Psoas muscle (tissue), 8 donors: ENCODE measurements around the gene FAM228A. TPM values are rescaled to one million over a fixed set of nuclear protein-coding genes. Genes with fewer than 3 reads are reported as not detected.

ENCODE experiments used
- ATAC-seq, 4 donors: fragments of 200-7000 bp; cut with Tn5 transposase; one replicate each; pipeline ENCODE4 v1.9.1; 2020; ENCODE audit warnings: moderate library complexity in 3 of 4, mild to moderate bottlenecking in 2 of 4
- DNase-seq, 2 donors: peaks; one replicate each; pipeline ENCODE4 v3.0.0-alpha.2; 2020
- H3K27ac ChIP-seq: fragments of 200-600 bp; one replicate; pipeline ENCODE4 v1.8.0; 2022
- H3K27me3 ChIP-seq, 3 donors: fragments of 200-600 bp in 1 of 3; one replicate each; pipeline versions ENCODE4 v1.6.1 to v1.8.0; 2013 to 2022; ENCODE audit warnings: low read length in 2 of 3, mild to moderate bottlenecking in 2 of 3, moderate library complexity in 1 of 3; ENCODE audit not compliant: insufficient read depth in 3 of 3
- H3K36me3 ChIP-seq, 2 donors: fragments of 200-600 bp in 1 of 2; one replicate each; pipeline versions ENCODE4 v1.6.1 to v1.8.0; 2013 to 2022; ENCODE audit warnings: low read depth in 1 of 2, mild to moderate bottlenecking in 1 of 2, moderate library complexity in 1 of 2; ENCODE audit not compliant: insufficient read depth in 1 of 2
- H3K4me1 ChIP-seq: fragments of 200-600 bp; one replicate; pipeline ENCODE4 v1.8.0; 2022
- H3K4me3 ChIP-seq: fragments of 200-600 bp; one replicate; pipeline ENCODE4 v1.8.0; 2022; ENCODE audit warnings: mild to moderate bottlenecking
- H3K9me3 ChIP-seq: fragments of 200-600 bp; one replicate; pipeline ENCODE4 v1.8.0; 2022
- CTCF ChIP-seq: fragments of 200-600 bp; IDR thresholded peaks from one replicate; pipeline ENCODE4 v1.8.0; 2022; ENCODE audit warnings: antibody characterized with exemption
- WGBS, 3 donors: extraction: QIAGEN DNeasy Blood & Tissue Kit; methylation state at CpG; one replicate each; pipeline versions ENCODE4 v1.1.6 to v1.1.7; 2013; 5-methylcytosine and 5-hydroxymethylcytosine counted together
- intact Hi-C, 2 donors: fragments of 100-400 bp; cut with DNase I; formaldehyde crosslinking; loops; one replicate each; pipeline versions ENCODE4 v1.11.0 to v1.14.2; 2022
- polyA plus RNA-seq, 3 donors: library from polyadenylated mRNA; stranded (reverse); fragments of 200-250 nt; gene quantifications; one replicate each; pipeline ENCODE4 v1.2.3, GENCODE V29; 2013
- total RNA-seq, 4 donors: library from RNA; stranded (reverse); fragmentation: NEBNext Ultra II Directional in 2 of 4; extraction: Animal tissue kit (Norgen Biotek cat#: 25700) in 2 of 4; gene quantifications; one replicate each; pipeline versions ENCODE4 v1.2.1 to v1.2.4, GENCODE V29; 2021 to 2023
- donor health status: healthy with polysubstance abuse.
- donor health status: DM: no; HTN: no; CAD: no; lungs with moderate emphysema.
- donor health status: Bipolar disorder and iron deficiency.
- donor health status: healthy.
- donor health status: DM: yes; HTN: yes; CAD: no.
- donor health status: DM: no; HTN: no; CAD: no.
- donor health status: DM: no; HTN: no; CAD: no.
- donor health status: DM: yes; HTN: yes; CAD: no.

FAM228A gene
- total and polyA plus RNA-seq, 7 donors, result 0.04 to 0.69 (median 0.37) TPM; not detected in 1

GRCh38 chr2:24214880-24215279, 40.0 kb downstream of the FAM228A start:
- WGBS, 3 donors, result 92 to 97% (median 93%) methylated on average over 3 of the region's 3 CpGs
- Histone ChIP-seq H3K9me3 (no peaks in the 10 kb centered on the region), H3K27ac (no peak overlapping the region), H3K27me3 (no peaks in the 10 kb centered on the region), H3K36me3 (peaks cover 0 to 99% of the 10 kb centered on the region in 2 donors), H3K4me1 (no peaks in the 10 kb centered on the region), H3K4me3 (no peak overlapping the region)
- TF ChIP-seq CTCF, result no peak
- intact Hi-C loops, result no loop called here
- DNase-seq (no peak), ATAC-seq (no peak)

GRCh38 chr2:24220554-24221291, 45.9 kb downstream of the FAM228A start:
- ATAC-seq (no peak), DNase-seq (no peak)
- TF ChIP-seq CTCF, result no peak
- Histone ChIP-seq H3K27ac (no peak overlapping the region), H3K36me3 (peaks cover 0 to 65% of the 10 kb centered on the region in 2 donors), H3K4me3 (no peak overlapping the region), H3K9me3 (no peaks in the 10 kb centered on the region), H3K4me1 (no peaks in the 10 kb centered on the region), H3K27me3 (no peaks in the 10 kb centered on the region)
- intact Hi-C loops, result loop anchor here in 1 of 2 donors (10.0 kb wide), 1 partner anchor 164 kb away; no protein-coding TSS in a partner anchor
- WGBS, 3 donors, result 87 to 91% (median 90%) methylated on average over 20 of the region's 20 CpGs

GRCh38 chr2:24221343-24222050, 46.6 kb downstream of the FAM228A start:
- no peak for ATAC-seq
- Histone ChIP-seq H3K4me3 (no peak overlapping the region), H3K9me3 (no peaks in the 10 kb centered on the region), H3K4me1 (no peaks in the 10 kb centered on the region), H3K27me3 (no peaks in the 10 kb centered on the region), H3K27ac (no peak overlapping the region), H3K36me3 (peaks cover 0 to 62% of the 10 kb centered on the region in 2 donors)
- no peak for TF ChIP-seq CTCF
- intact Hi-C loops, result loop anchor here in 1 of 2 donors (10.0 kb wide), 1 partner anchor 163 kb away; no protein-coding TSS in a partner anchor
- DNase-seq, result no peak
- 91 to 96% (median 94%) methylated on average over 6 of the region's 6 CpGs for WGBS, 3 donors

- Histone ChIP-seq H3K4me1 (no peaks in the 10 kb centered on the region), H3K27ac (no peak overlapping the region), H3K36me3 (peaks cover 0 to 48% of the 10 kb centered on the region in 2 donors), H3K9me3 (no peaks in the 10 kb centered on the region), H3K4me3 (no peak overlapping the region), H3K27me3 (no peaks in the 10 kb centered on the region)
- DNase-seq (no peak), ATAC-seq (no peak)
- TF ChIP-seq CTCF, result no peak
- intact Hi-C loops, result loop anchor here in 1 of 2 donors (10.0 kb wide), 1 partner anchor 162 kb away; no protein-coding TSS in a partner anchor
- 77 to 81% (median 81%) methylated on average over 6 of the region's 6 CpGs for WGBS, 3 donors
Observed at GRCh38 chr2:24222946-24223345, 48.1 kb downstream of the FAM228A start.
